Measurements from ENCODE around the gene SIPA1.

The SIPA1 gene

DNA sequence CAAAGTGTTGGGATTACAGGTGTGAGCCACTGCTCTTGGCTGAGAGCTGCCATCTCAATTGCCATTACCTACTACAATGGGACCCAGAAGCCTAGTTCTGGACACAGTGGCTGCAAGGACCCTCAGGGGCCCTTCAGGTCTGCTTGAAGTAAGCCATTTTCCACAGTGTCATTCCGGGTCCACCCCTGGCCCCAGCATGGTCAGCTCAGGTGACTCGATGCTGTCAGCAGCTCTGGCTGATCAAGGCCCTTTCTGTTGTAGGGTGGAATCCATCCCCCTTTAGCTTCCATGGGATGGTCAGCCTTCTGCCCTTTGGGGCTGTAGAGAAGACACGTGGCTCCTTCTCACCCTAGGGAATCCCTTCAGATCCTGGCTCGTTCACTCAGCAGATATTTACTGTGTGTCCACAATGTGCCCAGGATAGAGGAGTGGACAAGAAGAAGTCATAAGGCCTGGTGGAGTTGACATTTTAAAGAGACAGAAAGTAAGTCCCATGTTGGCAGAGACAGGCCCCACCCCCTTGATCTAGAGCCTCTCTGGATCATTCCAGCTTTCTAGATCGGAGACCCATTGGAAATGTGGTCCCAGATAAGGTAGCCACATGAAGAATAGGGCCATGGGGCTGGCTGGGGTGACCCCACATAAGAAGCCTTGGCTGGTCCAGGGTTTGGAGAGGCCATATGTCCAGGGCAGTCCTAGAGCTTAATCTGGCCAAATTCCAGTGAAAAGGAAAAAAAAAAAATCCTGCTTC lies 59.1 kb downstream of the SIPA1 start:
- Histone ChIP-seq H3K36me3 (replicated peaks) (no peaks in the 10 kb centered on the region), H3K27ac (no peak overlapping the region), H3K27me3 (replicated peaks) (no peaks in the 10 kb centered on the region), H3K4me3 (ENCODE audit: low read depth, low read length) (no peak overlapping the region)
- no peak for DNase-seq
- TF ChIP-seq, protein P1, sequence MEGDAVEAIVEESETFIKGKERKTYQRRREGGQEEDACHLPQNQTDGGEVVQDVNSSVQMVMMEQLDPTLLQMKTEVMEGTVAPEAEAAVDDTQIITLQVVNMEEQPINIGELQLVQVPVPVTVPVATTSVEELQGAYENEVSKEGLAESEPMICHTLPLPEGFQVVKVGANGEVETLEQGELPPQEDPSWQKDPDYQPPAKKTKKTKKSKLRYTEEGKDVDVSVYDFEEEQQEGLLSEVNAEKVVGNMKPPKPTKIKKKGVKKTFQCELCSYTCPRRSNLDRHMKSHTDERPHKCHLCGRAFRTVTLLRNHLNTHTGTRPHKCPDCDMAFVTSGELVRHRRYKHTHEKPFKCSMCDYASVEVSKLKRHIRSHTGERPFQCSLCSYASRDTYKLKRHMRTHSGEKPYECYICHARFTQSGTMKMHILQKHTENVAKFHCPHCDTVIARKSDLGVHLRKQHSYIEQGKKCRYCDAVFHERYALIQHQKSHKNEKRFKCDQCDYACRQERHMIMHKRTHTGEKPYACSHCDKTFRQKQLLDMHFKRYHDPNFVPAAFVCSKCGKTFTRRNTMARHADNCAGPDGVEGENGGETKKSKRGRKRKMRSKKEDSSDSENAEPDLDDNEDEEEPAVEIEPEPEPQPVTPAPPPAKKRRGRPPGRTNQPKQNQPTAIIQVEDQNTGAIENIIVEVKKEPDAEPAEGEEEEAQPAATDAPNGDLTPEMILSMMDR (IDR thresholded peaks at IDR 0.05; ENCODE audit: low read depth, low read length, missing control alignments): no peak
- in situ Hi-C loops (cut with HindIII; ENCODE audit: low pct_ligation_motif_present, low sequenced_read_pairs): no loop called here

DNA sequence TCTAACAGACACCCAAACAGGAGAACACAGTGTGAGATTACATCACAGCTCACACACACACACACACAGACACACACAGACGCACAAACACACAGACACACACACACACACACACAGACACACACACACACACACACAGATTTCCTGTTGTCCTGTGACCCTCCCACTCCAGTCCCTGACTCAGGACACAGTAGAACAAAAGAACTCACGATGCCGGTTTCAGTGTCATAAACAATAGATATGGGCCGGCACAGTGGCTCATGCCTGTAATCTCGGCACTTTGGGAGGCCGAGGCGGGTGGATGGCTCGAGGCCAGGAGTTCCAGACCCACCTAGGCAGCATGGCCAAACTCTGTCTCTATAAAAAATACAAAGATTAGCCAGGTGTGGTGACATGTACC lies 60.3 kb downstream of the SIPA1 start:
- in situ Hi-C loops (cut with HindIII; ENCODE audit: low pct_ligation_motif_present, low sequenced_read_pairs): no loop called here
- TF ChIP-seq, protein P1 (IDR thresholded peaks at IDR 0.05; ENCODE audit: low read depth, low read length, missing control alignments): no peak
- no peaks in the 10 kb centered on the region for H3K36me3 ChIP-seq (replicated peaks)
- H3K27ac ChIP-seq: no peak overlapping the region
- DNase-seq: no peak
- H3K27me3 ChIP-seq (replicated peaks): no peaks in the 10 kb centered on the region
- no peak overlapping the region for H3K4me3 ChIP-seq (ENCODE audit: low read depth, low read length)

- H3K27ac ChIP-seq: no peak overlapping the region
- H3K36me3 ChIP-seq (replicated peaks): no peaks in the 10 kb centered on the region
- no peak overlapping the region for H3K4me3 ChIP-seq (ENCODE audit: low read depth, low read length)
- TF ChIP-seq, protein P1 (IDR thresholded peaks at IDR 0.05; ENCODE audit: low read depth, low read length, missing control alignments): no peak
- H3K27me3 ChIP-seq (replicated peaks): no peaks in the 10 kb centered on the region
- in situ Hi-C loops (cut with HindIII; ENCODE audit: low pct_ligation_motif_present, low sequenced_read_pairs): no loop called here
- no peak for DNase-seq
These were observed 61.4 kb downstream of the SIPA1 start for GRCh38 chr11:65699306-65699705.

GRCh38 chr11:65700399-65700798 lies 62.5 kb downstream of the SIPA1 start:
- in situ Hi-C loops (cut with HindIII; ENCODE audit: low pct_ligation_motif_present, low sequenced_read_pairs): no loop called here
- no peaks in the 10 kb centered on the region for H3K27me3 ChIP-seq (replicated peaks)
- no peak for DNase-seq

More at GRCh38 chr11:65700399-65700798, 62.5 kb downstream of the SIPA1 start:
- Histone ChIP-seq H3K27ac (no peak overlapping the region), H3K36me3 (replicated peaks) (no peaks in the 10 kb centered on the region), H3K4me3 (ENCODE audit: low read depth, low read length) (no peak overlapping the region)
- TF ChIP-seq, protein P1 (IDR thresholded peaks at IDR 0.05; ENCODE audit: low read depth, low read length, missing control alignments): no peak
